Measurements from ENCODE around the gene MYG1.

The MYG1 gene

GRCh38 chr12:53299454-53300180, at the start of gene MYG1:
MYG1 (plus strand) TSS chr12:53299695; CDS start chr12:53299738, 43 bp downstream.
- DNase-seq (ENCODE audit: low read depth) = peak; percentile 95
- peak within 1 kb of the TSS; percentile 93 for H3K4me3 ChIP-seq (ENCODE audit: low read depth, low read length)
- peak; percentile 62; the same call in 1 of the 2 replicates for TF ChIP-seq MYC (IDR thresholded peaks at IDR 0.05; ENCODE audit: low read depth, low read length)
- peak; percentile 80 for TF ChIP-seq POLR2A (IDR thresholded peaks at IDR 0.05; ENCODE audit: extremely low read depth, insufficient read length)
- no peak for TF ChIP-seq CTCF (IDR thresholded peaks at IDR 0.05; ENCODE audit: low read depth, low read length)
- peak; percentile 53 for TF ChIP-seq MAX (IDR thresholded peaks at IDR 0.05; ENCODE audit: low read depth, low read length)

GRCh38 chr12:53251477-53252348, 47.8 kb upstream of the MYG1 start:
- peak overlapping the region; percentile 95 for H3K4me3 ChIP-seq (ENCODE audit: low read depth, low read length)
- DNase-seq (ENCODE audit: low read depth) = peak; percentile 83
- peak; percentile 34; the same call in 1 of the 2 replicates for TF ChIP-seq MYC (IDR thresholded peaks at IDR 0.05; ENCODE audit: low read depth, low read length)
- TF ChIP-seq MAX (IDR thresholded peaks at IDR 0.05; ENCODE audit: low read depth, low read length) = peak; percentile 53; the same call in 1 of the 2 replicates
- TF ChIP-seq CTCF (IDR thresholded peaks at IDR 0.05; ENCODE audit: low read depth, low read length) = peak; percentile 33
- TF ChIP-seq POLR2A (IDR thresholded peaks at IDR 0.05; ENCODE audit: extremely low read depth, insufficient read length) = peak; percentile 59

- DNase-seq (ENCODE audit: low read depth) = no peak
- TF ChIP-seq POLR2A (IDR thresholded peaks at IDR 0.05; ENCODE audit: extremely low read depth, insufficient read length) = no peak
- TF ChIP-seq MYC (IDR thresholded peaks at IDR 0.05; ENCODE audit: low read depth, low read length) = no peak
- H3K4me3 ChIP-seq (ENCODE audit: low read depth, low read length) = peak overlapping the region; percentile 95
Measured at GRCh38 chr12:53252349-53252916, 47.1 kb upstream of the MYG1 start.

GRCh38 chr12:53253298-53253697, 46.2 kb upstream of the MYG1 start:
- DNase-seq (ENCODE audit: low read depth) = no peak

GRCh38 chr12:53254816-53255545, 44.5 kb upstream of the MYG1 start:
- no peak for DNase-seq (ENCODE audit: low read depth)
- no peak for TF ChIP-seq MAX (IDR thresholded peaks at IDR 0.05; ENCODE audit: low read depth, low read length)
- no peak for TF ChIP-seq CTCF (IDR thresholded peaks at IDR 0.05; ENCODE audit: low read depth, low read length)
- TF ChIP-seq MYC (IDR thresholded peaks at IDR 0.05; ENCODE audit: low read depth, low read length) = no peak
- no peak for TF ChIP-seq POLR2A (IDR thresholded peaks at IDR 0.05; ENCODE audit: extremely low read depth, insufficient read length)
- no peak overlapping the region for H3K4me3 ChIP-seq (ENCODE audit: low read depth, low read length)

More at GRCh38 chr12:53253298-53253697, 46.2 kb upstream of the MYG1 start:
- no peak for TF ChIP-seq MYC (IDR thresholded peaks at IDR 0.05; ENCODE audit: low read depth, low read length)
- TF ChIP-seq MAX (IDR thresholded peaks at IDR 0.05; ENCODE audit: low read depth, low read length) = no peak
- TF ChIP-seq POLR2A (IDR thresholded peaks at IDR 0.05; ENCODE audit: extremely low read depth, insufficient read length) = no peak
- TF ChIP-seq CTCF (IDR thresholded peaks at IDR 0.05; ENCODE audit: low read depth, low read length) = no peak
- peak overlapping the region; percentile 95 for H3K4me3 ChIP-seq (ENCODE audit: low read depth, low read length)

Measured in NB4 (cell line).